Bone marrow (tissue), 2 donors: Measurements from ENCODE around the gene CTIF.

Experiments used
- DNase-seq, 2 donors: peaks; one replicate each; lab custom pipeline; 2025; lab: John Stamatoyannopoulos, UW

CTIF gene

DNA sequence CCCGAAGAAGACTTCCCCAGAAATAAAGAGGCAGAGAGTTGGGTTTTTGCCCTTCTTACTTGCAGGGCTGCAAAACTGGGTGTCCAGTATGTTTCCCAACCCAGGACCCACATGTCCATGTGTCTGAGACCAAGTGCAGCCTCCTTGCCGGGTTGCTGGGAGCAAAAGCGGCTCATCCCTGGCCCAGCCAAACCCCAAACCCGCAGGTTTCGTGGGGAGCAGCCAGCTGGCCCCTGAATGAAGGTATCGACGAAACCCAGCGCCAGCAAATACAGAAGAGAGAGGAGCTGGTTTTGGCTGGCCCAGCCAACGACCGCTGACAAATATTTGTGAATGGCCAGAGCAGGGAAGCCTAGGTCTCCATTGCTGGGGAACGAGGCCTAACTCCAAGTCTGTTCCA, 214.9 kb downstream of the CTIF start:
- DNase-seq, result no peak

DNA sequence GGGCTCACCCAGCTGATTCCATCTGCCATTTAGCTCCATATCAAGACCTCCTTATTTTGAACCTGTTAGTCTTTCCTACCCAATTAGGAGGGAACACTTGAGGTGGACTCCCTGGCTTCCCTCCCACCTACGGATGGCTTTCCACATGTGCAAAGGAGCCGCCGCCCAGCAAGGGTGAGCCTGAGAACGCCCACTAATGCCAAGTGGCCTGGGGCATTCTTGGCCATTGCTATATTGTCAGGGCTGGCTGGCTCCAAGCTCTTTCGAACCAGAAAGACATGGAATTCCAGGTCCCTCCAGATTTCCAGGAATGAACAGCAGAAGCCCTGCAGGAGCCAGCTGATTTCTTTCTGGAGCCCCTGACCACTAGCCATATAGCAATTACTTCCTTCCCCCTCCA, 215.7 kb downstream of the CTIF start:
- no peak for DNase-seq

DNA sequence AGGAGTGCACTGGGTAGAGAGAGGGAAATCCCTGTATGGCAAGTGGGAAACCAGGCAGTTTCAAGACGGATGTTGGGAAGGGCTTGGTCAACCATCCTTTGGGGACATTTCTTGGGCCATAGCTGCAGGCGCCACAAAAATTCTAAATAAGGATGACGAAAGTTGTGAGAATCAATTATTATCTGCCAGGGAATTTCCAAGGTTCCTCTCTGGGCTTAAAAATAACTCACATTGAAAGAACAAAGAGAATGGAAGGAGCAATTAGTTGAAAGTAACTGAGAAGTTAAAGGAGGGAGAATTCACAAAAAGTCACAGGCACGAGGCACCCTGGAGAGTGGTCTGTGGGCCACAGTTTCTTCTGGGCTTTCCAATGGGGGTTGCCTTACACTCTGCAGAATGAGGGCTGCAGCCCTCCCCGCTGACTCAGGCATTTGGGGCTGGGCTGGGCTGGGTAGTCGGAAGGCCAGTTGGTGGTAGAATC, 216.2 kb downstream of the CTIF start:
- no peak for DNase-seq

DNA sequence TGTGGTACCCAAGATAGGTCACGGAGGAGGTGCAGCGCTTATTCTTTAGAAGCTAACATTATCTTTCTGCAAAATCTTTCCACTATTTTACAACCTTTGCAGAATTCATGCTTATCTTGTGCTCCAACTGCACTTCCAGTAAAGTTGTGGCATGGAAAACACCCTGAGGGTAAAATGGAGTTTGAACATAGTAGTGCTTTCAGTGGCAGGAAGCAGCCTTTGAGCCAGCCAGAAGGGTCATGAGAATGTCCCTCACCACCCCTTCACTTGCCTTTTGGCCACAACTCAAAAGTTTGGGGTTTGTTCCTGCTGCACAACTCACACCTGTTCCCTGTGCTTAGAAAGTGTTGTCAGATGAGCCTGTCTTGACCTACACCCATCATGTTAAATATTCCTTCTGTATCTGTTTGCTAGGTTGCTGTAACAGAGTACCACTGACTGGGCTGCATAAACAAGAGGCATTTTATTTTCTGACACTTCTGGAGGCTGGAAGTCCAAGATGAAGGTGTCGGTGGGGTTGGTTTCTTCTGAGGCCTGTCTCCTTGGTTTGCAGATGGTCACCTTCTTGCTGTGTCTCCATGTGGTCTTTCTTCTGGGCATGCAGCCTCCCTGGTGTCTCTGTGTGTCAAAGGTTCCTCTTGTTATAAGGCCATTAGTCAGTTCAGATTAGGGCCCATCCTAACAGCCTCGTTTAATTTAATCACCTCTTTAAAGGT, 217.8 kb downstream of the CTIF start:
- no peak for DNase-seq

DNA sequence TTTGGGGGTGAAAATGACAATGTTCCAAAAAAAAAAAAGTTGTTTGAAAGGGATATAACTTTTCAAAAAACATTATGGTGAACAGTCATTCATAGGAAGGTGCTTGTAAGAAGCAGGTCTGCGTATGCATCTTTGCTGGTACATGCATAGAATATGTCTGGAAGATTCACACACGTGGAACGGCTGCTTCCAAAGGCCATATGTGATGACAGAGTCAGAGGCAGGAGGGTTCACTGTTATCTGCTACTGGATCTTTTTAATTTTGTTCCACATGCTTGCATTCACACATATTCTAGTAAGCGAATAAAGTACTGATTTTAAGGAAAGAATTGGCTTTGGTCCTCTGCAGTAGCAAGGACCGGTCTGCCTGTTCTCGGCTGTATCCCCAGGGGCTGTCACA, 218.5 kb downstream of the CTIF start:
- no peak for DNase-seq

DNA sequence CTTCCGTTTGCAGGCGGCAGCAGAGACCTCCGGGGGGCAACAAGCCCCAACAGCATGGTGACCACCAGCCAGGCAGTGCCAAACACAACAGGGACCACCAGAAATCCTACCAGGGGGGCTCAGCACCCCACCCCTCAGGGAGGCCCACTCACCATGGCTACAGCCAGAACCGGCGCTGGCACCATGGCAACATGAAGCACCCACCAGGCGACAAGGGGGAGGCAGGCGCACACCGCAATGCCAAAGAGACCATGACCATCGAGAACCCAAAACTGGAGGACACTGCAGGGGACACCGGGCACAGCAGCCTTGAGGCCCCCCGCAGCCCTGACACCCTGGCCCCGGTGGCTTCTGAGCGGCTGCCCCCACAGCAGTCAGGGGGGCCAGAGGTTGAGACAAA, 219.1 kb downstream of the CTIF start:
- no peak for DNase-seq

DNA sequence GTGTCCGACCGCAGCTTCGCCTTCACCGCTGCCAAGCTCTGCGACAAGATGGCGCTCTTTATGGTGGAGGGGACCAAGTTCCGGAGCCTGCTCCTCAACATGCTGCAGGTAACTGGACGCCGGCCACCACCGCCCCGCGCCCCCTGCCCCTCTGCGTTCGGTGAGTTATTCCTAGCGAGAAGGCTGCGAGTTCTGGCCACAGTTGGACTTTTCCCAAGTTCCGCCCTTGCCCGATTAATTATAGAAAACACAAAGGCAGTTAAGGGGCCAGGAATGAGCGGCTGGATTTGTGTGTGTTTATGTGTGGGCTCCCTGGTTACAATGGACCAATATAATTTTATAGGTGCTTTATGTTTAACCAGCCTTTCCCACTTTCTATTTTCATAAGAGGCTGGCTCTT, 222.8 kb downstream of the CTIF start:
- no peak for DNase-seq

DNA sequence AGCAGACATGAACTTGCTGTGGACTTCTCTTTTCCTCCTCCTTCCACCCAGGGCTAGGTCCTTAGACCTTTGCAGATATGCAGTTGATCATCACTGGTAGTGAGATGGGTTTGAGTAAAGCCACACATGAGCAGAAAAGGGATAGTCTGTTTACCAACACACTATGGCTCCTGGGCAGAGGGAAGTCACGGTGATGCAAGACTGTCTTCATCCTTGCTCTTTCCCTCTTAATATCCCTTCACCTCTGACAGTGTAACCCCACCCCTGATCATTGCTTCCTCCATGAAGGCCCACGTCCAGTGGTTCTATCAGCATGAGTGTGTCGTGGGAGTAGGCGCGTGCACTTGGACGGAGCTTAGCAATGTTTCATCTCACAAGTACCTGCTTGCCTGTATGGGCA, 223.2 kb downstream of the CTIF start:
- DNase-seq, result no peak

DNA sequence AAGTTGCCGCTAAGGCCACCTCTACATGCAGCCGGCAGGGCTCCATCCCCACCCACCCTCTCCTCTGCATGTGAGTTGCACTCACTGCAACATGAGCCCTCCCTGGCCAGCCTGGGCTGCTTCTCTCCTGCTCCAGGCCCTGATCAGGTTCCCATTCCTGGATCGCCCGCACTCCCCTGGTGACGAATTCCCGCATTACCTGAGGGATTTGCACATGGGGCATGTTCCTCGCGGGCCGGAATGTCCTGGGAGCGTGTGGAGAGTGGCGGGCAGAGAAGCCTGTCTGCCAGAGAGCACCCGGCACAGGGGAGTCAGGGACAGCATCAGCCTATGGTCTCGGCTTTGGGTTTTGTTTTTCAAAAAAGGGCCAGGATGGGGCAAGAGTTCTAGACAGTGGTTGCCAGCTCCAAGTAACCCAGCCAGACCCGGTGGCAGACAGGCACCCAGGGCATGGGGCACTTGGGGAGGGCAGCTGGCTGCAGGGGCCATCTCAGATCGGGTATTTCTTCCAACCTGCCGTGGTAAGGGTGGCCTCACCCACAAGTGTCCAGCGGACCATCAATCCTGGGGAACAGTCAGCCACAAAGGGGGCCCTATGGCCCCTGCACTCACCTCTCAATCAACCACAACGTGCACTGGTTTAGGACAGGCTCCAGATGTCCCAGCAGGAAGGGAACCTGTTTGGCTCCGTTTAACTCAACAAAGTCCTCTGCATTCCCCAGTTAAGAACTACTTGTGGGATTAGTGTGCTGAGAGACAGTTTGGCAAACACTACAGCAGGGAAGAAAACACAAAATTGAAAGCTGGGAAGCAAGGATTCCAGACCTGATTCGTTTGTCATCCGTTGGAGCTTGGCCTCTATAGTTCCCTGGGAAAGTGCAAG, 224.2 kb downstream of the CTIF start:
- no peak for DNase-seq

DNA sequence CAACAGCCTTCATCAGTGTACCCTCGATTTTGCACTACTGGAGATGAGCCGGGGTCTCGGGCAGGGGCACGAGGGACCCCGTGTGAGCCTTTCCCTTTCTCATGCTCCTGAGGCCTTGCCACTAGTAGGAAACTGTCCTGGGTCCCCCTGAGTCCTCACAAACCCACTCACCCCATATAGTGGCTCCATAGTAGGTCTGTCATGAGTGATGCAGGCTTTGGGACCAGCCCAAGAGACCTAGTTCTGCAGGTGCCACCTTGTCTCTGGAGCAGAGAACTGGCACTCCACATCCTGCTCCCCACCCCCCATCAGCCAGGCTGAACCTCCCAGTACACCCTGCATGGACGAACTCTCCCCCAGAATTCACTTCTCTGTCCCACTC, 224.9 kb downstream of the CTIF start:
- DNase-seq, result no peak

DNA sequence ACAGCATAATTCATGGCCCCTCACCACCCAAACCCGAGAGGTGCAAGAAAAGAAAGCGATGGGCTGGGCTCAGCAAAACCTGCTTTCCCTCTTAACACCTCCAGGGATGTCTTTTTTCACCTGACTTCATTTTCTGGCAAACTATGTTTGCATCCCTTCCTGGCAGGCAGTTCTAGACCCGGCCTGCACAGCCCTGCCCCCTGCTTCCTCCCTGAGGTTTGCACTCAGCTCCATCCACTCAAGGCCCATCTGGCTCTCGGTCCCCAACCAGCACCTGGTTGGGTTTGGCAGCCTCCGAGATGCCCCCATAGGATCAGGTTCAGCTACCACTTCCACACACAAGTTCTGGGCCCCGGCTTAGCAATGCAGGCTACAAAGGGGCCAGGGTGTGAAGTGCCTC, 226.2 kb downstream of the CTIF start:
- DNase-seq, result no peak

DNA sequence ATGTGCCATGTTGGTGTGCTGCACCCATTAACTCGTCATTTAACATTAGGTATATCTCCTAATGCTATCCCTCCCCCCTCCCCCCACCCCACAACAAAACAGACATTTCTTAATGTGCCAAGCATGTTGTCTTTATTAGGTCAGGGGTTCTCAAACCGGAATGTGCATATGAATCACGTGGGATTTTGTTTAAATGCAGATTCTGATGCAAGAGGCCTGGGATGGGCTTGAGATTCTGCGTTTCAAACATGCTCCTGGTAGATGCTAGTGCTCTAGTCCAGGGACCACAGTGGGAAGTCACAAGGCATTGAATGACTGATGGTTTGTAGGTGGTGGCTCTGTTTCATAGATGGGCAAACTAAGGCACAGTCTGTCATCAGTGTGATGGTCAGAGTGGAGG, 227.2 kb downstream of the CTIF start:
- DNase-seq, result no peak

DNA sequence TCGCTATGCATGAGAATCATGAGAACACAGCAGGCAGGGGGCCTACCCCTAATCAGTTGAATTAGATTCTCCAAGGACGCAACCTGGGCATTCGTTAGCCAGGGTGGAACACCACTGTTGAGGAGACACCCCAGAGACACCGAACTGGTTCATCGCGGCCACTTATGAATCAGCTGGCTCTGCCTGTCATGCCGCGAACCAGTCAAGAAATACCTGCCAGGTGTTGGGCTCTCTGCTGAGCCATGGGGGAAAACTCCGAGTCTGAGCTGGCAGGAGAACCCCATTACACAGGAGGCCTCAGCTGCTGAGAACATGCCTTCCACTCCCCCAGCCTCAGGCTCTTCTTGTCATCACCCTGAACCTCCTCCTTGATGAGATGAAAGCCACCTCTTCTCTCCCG, 227.7 kb downstream of the CTIF start:
- no peak for DNase-seq

DNA sequence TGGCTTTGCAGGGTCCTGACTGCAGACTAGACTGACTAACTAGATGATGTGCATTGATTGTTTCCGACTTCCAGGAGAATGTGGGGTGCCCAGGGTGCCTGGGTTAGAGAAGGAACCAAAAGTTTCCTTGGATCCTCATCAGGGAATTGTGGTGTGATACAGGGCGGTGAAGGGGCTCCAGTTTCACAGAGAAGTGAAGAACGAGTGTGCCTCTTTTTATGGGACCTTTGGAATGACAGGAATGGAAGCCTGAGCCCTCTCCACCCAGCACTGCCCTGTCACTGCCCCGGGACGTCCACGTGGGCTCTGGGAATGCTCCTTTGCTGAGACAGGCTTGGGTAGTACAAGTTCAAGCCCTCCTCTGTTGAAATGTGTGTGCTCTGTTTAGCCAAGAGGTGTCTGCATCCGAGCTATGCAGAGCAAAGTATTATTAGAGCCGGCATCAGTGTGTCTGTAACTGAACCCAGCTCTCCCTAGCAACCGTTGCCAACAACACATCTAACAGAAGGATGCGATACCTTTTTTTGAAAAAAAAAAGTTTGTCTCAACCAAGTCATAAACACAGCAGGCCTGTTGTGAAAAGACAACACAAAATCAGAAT, 228.4 kb downstream of the CTIF start:
- DNase-seq, result no peak

DNA sequence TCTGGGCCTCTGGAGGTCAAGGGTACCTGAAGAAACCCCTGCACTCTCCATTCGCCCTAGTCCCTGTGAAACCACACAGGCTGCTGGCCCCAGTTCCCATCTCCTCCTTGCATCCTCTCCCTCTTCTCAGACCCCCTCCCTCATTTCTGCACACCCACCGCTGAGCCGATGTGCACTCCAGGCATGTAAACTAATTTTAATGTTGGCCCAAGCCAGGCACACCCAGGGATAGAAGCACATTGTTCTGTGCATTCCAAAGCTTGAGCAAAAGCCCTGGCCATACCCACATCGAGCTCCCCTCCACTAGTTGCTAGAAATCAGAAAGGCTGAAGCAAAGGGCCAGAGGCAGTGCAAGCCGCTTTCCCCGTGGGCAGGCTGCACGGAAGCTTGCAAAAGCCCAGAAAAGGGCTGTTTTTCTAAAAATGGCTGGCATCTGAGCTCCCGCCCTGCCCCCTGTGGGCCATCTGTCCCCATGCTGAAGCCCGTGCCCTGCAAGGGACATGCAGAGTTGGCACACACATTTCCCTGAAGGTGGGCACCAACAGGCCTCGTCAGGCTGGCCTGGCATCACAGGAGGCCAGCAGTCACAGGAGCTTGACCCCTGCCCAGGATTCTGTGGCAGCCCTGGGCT, 230.3 kb downstream of the CTIF start:
- DNase-seq, result no peak

DNA sequence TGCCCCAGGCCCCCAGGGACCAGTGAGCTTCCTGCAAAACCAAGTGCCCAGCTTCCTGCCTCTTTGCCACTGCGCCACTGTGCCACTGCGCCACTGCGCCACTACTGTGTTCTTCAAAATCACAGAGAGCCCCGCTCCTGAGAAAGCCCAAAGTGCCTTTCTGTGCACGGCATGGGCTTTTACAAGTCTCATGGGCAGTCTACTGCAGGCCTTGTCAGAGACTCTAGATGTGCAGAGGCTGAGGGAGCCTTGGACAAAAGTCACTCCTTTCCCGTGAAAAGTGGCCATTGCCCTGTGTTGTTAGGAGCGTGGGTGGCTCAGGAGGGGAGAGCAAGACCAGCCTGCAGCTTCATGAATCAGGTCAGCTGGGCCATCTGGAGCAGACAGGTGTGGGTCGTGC, 231.4 kb downstream of the CTIF start:
- no peak for DNase-seq

DNA sequence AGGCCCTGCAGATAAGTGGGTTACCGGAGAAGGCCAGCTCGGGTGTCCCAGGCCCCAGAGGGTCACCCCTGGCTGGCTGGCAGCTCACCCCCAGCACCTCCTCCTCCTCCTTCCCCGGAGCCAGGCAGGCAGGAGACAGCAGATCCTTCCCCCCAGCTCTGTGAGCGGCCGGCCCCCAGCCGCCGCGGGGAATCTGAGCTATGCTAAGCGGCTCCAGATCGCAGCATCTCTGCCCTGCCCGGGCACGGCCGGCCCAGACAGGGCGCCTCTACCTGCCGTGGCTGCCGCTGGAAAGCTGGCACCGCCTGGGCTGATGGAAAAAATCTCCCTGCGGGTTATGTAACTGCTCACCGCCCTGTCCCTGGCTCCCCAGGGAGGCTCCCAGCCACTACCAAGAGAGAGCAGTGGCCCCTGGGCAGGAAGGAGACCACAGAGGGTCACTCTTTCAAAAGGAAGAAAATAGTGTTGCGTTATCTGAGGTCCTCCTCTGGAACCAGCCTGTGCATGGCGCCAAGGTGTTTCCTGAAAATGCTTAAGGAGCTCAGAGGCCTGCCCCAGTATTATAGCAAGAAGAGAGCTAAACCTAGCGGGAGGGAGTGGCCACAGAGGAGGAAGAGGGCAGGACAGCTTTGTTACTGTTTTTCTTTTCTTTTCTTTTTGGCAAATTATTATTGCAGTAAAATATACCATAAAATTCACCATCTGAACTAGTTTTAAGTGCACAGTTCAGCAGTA, 233.0 kb downstream of the CTIF start:
- DNase-seq, result no peak

DNA sequence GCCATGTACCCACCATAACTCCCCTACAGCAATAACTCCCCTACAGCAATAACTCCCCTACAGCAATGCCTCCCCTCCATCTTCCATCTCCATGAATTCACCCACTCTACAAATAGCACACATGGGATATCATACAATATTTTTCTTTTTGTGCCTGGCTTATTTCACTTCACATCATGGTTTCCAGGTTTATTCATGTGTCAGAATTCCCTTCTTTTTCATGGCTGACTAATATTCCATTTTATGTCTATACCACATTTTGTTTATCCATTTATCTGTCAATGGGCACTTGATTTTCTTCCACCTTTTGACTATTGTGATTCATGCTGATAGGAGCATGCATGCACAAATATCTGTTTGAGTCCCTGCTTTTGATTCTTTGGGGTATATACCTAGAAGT, 233.6 kb downstream of the CTIF start:
- DNase-seq, result no peak

DNA sequence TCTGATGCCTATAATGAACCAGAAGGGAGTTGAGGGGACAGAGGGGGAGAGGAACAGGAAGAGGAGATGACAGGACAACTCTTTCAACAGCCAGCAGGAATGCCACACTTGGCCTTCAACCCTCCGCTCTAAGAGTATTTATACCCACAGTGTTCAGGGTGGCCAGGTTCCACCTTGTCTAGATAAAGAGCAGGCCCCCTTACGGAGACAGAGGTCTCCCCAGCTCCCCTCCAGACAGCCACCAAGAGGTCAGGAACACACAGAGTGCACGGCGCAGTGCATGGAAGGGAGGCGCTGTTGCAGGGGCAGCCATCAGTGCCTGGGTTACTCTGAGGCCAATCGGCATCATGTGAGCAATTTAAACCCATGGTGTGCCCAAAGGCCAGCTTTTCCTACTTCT, 235.0 kb downstream of the CTIF start:
- no peak for DNase-seq

DNA sequence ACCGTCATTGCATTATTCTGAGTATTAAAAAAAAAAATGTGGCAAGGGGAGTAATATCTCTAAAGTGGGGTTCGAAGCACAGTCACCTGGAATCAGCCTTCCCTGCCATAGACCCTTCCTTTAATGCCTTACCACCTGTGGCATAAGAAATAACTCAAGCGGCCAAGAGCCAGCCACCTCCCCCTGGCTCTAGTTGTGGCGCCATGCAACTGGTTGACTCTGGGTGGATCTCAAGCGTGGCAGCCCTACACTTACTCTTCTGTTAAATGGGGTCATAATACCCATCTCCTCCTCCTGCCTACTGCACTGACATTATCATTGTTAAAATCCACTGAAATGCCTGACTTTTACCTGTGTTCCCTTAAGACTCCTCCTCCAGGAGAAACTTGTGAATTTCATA, 236.1 kb downstream of the CTIF start:
- no peak for DNase-seq

DNA sequence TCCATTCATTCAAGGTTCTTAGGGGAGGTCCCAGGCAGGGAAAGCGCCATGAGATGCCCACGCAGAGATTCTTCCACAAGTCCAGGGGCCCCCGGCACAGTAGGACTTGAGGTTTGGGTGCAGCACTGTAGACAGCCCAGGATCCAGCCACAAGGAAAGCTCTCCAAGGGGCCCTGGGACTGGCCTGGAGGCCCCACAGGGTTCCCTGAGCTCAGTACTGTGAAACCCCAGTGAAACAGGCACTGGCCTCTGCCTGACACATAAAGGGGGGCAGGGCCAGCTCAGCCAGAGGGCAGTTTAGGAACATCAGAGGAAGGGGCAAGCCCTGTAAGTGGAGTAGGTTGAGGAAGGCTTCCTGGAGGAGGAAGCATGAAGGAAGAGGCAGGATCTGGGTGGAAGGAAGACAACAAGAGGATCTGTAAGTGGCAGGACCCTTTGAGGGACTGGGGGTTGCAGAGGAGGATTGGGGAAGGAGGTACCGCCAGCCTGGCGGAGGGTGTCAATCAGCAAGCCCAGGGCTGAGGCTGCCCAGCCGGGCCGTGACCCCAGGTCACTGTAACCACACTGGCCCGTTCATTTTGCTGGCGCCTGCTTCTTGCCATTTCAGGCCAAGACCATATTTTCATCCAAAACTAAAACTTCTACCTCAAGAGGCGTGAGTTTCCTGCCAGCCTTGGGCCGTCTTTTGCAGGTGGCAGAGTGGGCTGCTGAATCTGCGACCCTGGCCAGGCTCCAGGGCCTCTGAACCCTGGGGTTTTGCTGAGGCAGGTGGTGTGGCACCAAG, 236.7 kb downstream of the CTIF start:
- no peak for DNase-seq
